Mesendoderm (in vitro differentiated cells): ENCODE data around the gene BORCS6.
"Not testable (repeated sequence)": the region's sequence is repeated elsewhere in the genome, so short reads cannot be mapped to it uniquely, and the experiment has no call there.

Experiments
- DNase-seq: peaks from one replicate; pipeline ENCODE4 v3.0.0; 2013
- H2AK5ac ChIP-seq: 2 replicates; pipeline ENCODE4 v1.6.1; 2013; ENCODE audit warnings: low read length, inconsistent platforms
- H2BK120ac ChIP-seq: 2 replicates; pipeline ENCODE4 v1.6.1; 2013; ENCODE audit warnings: low read depth, mild to moderate bottlenecking, low read length, moderate library complexity, mixed read lengths
- H2BK15ac ChIP-seq: replicated peaks from 2 replicates; pipeline ENCODE4 v1.6.1; 2013; ENCODE audit warnings: low read depth, mild to moderate bottlenecking, moderate library complexity
- H2BK5ac ChIP-seq: 2 replicates; pipeline ENCODE4 v1.6.1; 2013; ENCODE audit warnings: low read length, inconsistent platforms
- H3K18ac ChIP-seq: 2 replicates; pipeline ENCODE4 v1.6.1; 2013; ENCODE audit warnings: mild to moderate bottlenecking, low read length, mixed read lengths
- H3K23ac ChIP-seq: one replicate; pipeline ENCODE4 v1.6.1; 2013; ENCODE audit warnings: low read length
- H3K27ac ChIP-seq: 2 replicates; pipeline ENCODE4 v1.5.1; 2013; ENCODE audit warnings: low read depth, mild to moderate bottlenecking, inconsistent platforms, low read length, moderate library complexity
- H3K27me3 ChIP-seq: 2 replicates; pipeline ENCODE4 v1.6.1; 2013; ENCODE audit warnings: low read length, control low read depth, mild to moderate bottlenecking, inconsistent platforms; ENCODE audit not compliant: insufficient read depth, poor library complexity
- H3K36me3 ChIP-seq: 2 replicates; pipeline ENCODE4 v1.6.1; 2013; ENCODE audit warnings: low read length, inconsistent platforms; ENCODE audit not compliant: control insufficient read depth, insufficient read depth
- H3K4ac ChIP-seq: one replicate; pipeline ENCODE4 v1.6.1; 2013; ENCODE audit warnings: low read depth, mild to moderate bottlenecking, low read length, moderate library complexity
- H3K4me1 ChIP-seq: 2 replicates; pipeline ENCODE4 v1.6.1; 2013; ENCODE audit warnings: low read depth, low read length, inconsistent platforms; ENCODE audit not compliant: control insufficient read depth
- H3K4me2 ChIP-seq: 2 replicates; pipeline ENCODE4 v1.6.1; 2013; ENCODE audit warnings: low read length
- H3K4me3 ChIP-seq: 2 replicates; pipeline ENCODE4 v1.5.1; 2013; ENCODE audit warnings: mild to moderate bottlenecking, low read length
- H3K56ac ChIP-seq: one replicate; pipeline ENCODE4 v1.6.1; 2013; ENCODE audit warnings: low read length
- H3K79me1 ChIP-seq: 2 replicates; pipeline ENCODE4 v1.6.1; 2013; ENCODE audit warnings: low read length, inconsistent platforms
- H3K79me2 ChIP-seq: 2 replicates; pipeline ENCODE4 v1.6.1; 2013; ENCODE audit warnings: mild to moderate bottlenecking, low read length; ENCODE audit not compliant: control insufficient read depth, insufficient read depth
- H3K9ac ChIP-seq: 2 replicates; pipeline ENCODE4 v1.6.1; 2013; ENCODE audit warnings: low read length, inconsistent platforms
- H4K5ac ChIP-seq: one replicate; pipeline ENCODE4 v1.6.1; 2013; ENCODE audit warnings: low read length
- H4K8ac ChIP-seq: one replicate; pipeline ENCODE4 v1.6.1; 2013; ENCODE audit warnings: low read depth, mild to moderate bottlenecking, control low read depth, low read length, moderate library complexity
- WGBS: extraction: QIAGEN DNeasy Blood & Tissue Kit; methylation state at CpG from one replicate; pipeline ENCODE4 v1.1.7; 2013; ENCODE audit warnings: low lambda C conversion rate, missing lambda C conversion rate; ENCODE audit not compliant: insufficient coverage; ENCODE audit errors: extremely low coverage; 5-methylcytosine and 5-hydroxymethylcytosine counted together

The BORCS6 gene

GRCh38 chr17:8176197-8176940 is 13.6 kb downstream of the BORCS6 start, which contains the start of gene TMEM107:
Gene TMEM107 (minus strand): TSS chr17:8176380. CDS start chr17:8176286, 94 bp downstream.
- Histone ChIP-seq H3K9ac (peak within 1 kb of the TSS; percentile 82), H2BK15ac (no peak within 1 kb of the TSS), H3K79me1 (no peaks in the 10 kb centered on the region), H3K4me1 (peaks cover 7% of the 10 kb centered on the region), H4K8ac (no peak within 1 kb of the TSS), H3K4me3 (peak within 1 kb of the TSS; percentile 68), H3K4ac (no peak within 1 kb of the TSS), H2AK5ac (peak within 1 kb of the TSS; percentile 55), H3K79me2 (no peaks in the 10 kb centered on the region), H2BK5ac (no peak within 1 kb of the TSS), H3K27ac (peak within 1 kb of the TSS; percentile 51), H3K23ac (no peak within 1 kb of the TSS), H3K27me3 (no peaks in the 10 kb centered on the region), H3K36me3 (no peaks in the 10 kb centered on the region), H4K5ac (no peak within 1 kb of the TSS), H2BK120ac (no peak within 1 kb of the TSS), H3K56ac (peak within 1 kb of the TSS; percentile 91), H3K18ac (peak within 1 kb of the TSS; percentile 2), H3K4me2 (peak within 1 kb of the TSS; percentile 83)
- DNase-seq: peak; percentile 96
- no CpG with 5 or more reads among the region's 56 CpGs for WGBS

DNA sequence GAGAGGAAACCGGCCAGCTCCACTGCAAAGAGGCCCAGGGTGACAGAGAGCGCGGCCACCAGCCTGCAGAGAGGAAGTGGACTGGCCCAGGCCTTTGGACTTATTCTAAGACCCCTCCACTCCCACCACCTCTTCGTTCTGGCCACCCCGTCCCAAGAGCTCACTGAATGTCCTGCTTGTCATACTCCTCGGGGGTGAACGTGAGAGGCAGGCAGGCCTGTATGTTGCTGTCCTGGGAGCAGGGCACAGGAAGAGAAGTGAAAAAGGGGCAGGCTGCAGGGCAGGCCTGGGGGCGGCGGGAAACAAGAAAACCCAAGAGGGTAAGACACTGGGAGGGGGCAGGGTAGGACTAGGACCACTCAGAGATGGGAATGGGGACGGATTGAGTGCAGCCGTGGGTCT is 14.2 kb downstream of the BORCS6 start:
- Histone ChIP-seq H3K27ac (no peak overlapping the region), H3K4ac (no peak overlapping the region), H3K4me3 (peak overlapping the region; percentile 68), H3K36me3 (no peaks in the 10 kb centered on the region), H3K4me1 (peaks cover 7% of the 10 kb centered on the region), H3K18ac (no peak overlapping the region), H3K56ac (peak overlapping the region; percentile 90), H3K23ac (no peak overlapping the region), H3K4me2 (peak overlapping the region; percentile 67), H2AK5ac (no peak overlapping the region), H2BK120ac (no peak overlapping the region), H3K79me2 (no peaks in the 10 kb centered on the region), H3K27me3 (no peaks in the 10 kb centered on the region), H3K9ac (peak overlapping the region; percentile 82), H2BK5ac (no peak overlapping the region), H4K8ac (no peak overlapping the region), H4K5ac (no peak overlapping the region), H3K79me1 (no peaks in the 10 kb centered on the region), H2BK15ac (no peak overlapping the region)
- DNase-seq: no peak
- no CpG with 5 or more reads among the region's 11 CpGs for WGBS

- H3K36me3 ChIP-seq: no peaks in the 10 kb centered on the region
Measured at GRCh38 chr17:8173871-8174322, 16.1 kb downstream of the BORCS6 start.

GRCh38 chr17:8173056-8173870 is 16.7 kb downstream of the BORCS6 start:
- no peaks in the 10 kb centered on the region for H3K27me3 ChIP-seq
- no CpG with 5 or more reads among the region's 23 CpGs for WGBS
- H4K5ac ChIP-seq: no peak overlapping the region
- H3K4ac ChIP-seq: no peak overlapping the region
- peak overlapping the region; percentile 36 for H3K56ac ChIP-seq
- H3K4me1 ChIP-seq: peaks cover 7% of the 10 kb centered on the region
- peak; percentile 99 for DNase-seq
- no peak overlapping the region for H2BK15ac ChIP-seq
- no peak overlapping the region for H3K27ac ChIP-seq
- H3K79me1 ChIP-seq: no peaks in the 10 kb centered on the region
- no peak overlapping the region for H3K23ac ChIP-seq
- H3K4me3 ChIP-seq: no peak overlapping the region
- no peak overlapping the region for H4K8ac ChIP-seq
- no peaks in the 10 kb centered on the region for H3K79me2 ChIP-seq
- no peak overlapping the region for H3K4me2 ChIP-seq
- H3K36me3 ChIP-seq: no peaks in the 10 kb centered on the region
- H3K18ac ChIP-seq: no peak overlapping the region
- H2BK5ac ChIP-seq: no peak overlapping the region
- no peak overlapping the region for H2AK5ac ChIP-seq
- no peak overlapping the region for H3K9ac ChIP-seq
- no peak overlapping the region for H2BK120ac ChIP-seq

More at GRCh38 chr17:8173871-8174322, 16.1 kb downstream of the BORCS6 start:
- no peak for DNase-seq
- no peak overlapping the region for H4K5ac ChIP-seq
- H3K4ac ChIP-seq: no peak overlapping the region
- H2AK5ac ChIP-seq: no peak overlapping the region
- no peaks in the 10 kb centered on the region for H3K79me1 ChIP-seq
- H3K27ac ChIP-seq: no peak overlapping the region
- peak overlapping the region; percentile 57 for H3K9ac ChIP-seq
- no peaks in the 10 kb centered on the region for H3K27me3 ChIP-seq
- H3K18ac ChIP-seq: no peak overlapping the region
- H3K56ac ChIP-seq: peak overlapping the region; percentile 66
- no peak overlapping the region for H2BK120ac ChIP-seq
- H3K4me1 ChIP-seq: peaks cover 7% of the 10 kb centered on the region
- H3K23ac ChIP-seq: no peak overlapping the region
- no peak overlapping the region for H2BK5ac ChIP-seq
- H2BK15ac ChIP-seq: no peak overlapping the region
- no peaks in the 10 kb centered on the region for H3K79me2 ChIP-seq
- WGBS: no CpG with 5 or more reads among the region's 14 CpGs
- peak overlapping the region; percentile 37 for H3K4me2 ChIP-seq
- no peak overlapping the region for H3K4me3 ChIP-seq
- no peak overlapping the region for H4K8ac ChIP-seq

DNA sequence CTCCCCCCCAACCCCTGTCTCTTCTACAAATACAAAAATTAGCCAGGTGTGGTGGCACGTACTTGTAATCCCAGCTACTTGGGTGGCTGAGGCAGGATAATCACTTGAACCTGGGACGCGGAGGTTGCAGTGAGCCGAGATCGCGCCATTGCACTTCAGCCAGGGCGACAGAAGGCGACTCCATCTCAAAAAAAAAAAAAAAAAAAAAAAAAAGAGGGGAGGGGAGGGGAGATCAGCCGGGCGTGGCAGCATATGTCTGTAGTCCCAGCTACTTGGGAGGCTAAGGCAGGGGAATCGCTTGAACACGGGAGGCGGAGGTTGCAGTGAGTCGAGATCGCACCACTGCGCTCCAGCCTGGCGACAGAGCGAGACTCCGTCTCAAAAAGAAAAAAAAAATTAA is 19.8 kb downstream of the BORCS6 start:
- H3K4me2 ChIP-seq, H3K56ac ChIP-seq, H3K9ac ChIP-seq, H3K79me2 ChIP-seq, H3K4ac ChIP-seq, DNase-seq, H3K36me3 ChIP-seq, H3K18ac ChIP-seq, H2BK15ac ChIP-seq, H3K23ac ChIP-seq, H4K8ac ChIP-seq, H3K79me1 ChIP-seq, H3K4me3 ChIP-seq, H3K27me3 ChIP-seq, H2BK120ac ChIP-seq, H3K27ac ChIP-seq, H2BK5ac ChIP-seq, H2AK5ac ChIP-seq, H3K4me1 ChIP-seq, H4K5ac ChIP-seq: not testable (repeated sequence)
- WGBS: no CpG with 5 or more reads among the region's 19 CpGs
